Lower leg skin (tissue), 3 donors: Measurements from ENCODE around the gene POLR2E.

Experiments
- POLR2A ChIP-seq, 2 donors: fragments of 450-650 bp; IDR thresholded peaks; one replicate each; pipeline ENCODE4 v1.6.1; 2016 to 2017; ENCODE audit warnings: antibody characterized with exemption in 2 of 2, mild to moderate bottlenecking in 1 of 2, moderate library complexity in 1 of 2
- TF ChIP-seq, protein P1 (sequence below), 3 donors: fragments of 450-650 bp; IDR thresholded peaks; one replicate each; pipeline ENCODE4 v1.5.1; 2016; ENCODE audit warnings: antibody characterized with exemption in 3 of 3, mild to moderate bottlenecking in 3 of 3, moderate library complexity in 2 of 3

DNA sequence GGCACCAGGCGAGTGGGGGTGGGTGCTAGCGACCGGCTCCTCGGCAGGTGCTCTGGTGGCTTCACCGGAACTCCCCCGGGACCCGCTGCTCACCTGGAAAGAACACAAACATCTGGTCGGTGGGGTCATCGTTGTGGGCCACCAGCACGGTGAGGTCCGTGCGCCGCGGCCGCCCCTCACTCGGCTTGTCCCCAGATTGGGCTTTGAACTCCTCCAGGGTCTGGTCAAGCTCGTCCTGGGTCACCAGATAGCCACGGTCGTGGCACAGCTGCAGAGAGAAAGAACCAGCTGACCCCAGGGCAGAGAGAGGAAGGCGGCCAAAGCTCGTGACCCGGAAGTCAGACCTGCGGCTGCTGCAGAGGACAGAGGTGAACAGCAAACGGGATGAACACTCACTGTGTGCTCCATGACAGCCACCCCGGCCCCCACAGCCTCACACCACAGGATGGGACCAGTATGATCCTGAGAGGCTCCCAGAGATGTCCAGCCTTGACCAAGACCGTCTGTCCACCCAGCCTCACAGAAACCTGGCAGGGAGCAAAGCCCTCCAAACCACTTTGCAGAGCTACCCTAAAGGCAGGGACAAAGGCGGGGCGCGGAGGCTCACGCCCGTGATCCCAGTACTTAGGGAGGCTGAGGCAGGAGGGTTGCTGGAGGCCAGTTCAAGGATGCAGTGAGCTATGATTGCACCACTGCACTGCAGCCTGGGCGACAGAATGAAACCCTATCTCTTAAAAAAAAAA is 1.2 kb downstream of the POLR2E start:
- TF ChIP-seq, protein P1, sequence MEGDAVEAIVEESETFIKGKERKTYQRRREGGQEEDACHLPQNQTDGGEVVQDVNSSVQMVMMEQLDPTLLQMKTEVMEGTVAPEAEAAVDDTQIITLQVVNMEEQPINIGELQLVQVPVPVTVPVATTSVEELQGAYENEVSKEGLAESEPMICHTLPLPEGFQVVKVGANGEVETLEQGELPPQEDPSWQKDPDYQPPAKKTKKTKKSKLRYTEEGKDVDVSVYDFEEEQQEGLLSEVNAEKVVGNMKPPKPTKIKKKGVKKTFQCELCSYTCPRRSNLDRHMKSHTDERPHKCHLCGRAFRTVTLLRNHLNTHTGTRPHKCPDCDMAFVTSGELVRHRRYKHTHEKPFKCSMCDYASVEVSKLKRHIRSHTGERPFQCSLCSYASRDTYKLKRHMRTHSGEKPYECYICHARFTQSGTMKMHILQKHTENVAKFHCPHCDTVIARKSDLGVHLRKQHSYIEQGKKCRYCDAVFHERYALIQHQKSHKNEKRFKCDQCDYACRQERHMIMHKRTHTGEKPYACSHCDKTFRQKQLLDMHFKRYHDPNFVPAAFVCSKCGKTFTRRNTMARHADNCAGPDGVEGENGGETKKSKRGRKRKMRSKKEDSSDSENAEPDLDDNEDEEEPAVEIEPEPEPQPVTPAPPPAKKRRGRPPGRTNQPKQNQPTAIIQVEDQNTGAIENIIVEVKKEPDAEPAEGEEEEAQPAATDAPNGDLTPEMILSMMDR (IDR thresholded peaks at IDR 0.05): no peak
- no peak for TF ChIP-seq POLR2A (IDR thresholded peaks at IDR 0.05)
